OCI-LY7 (cell line): ENCODE measurements around the gene CTCF.

Experiments used
- CTCF ChIP-seq: fragments of 200-600 bp; sonication (generic); conservative IDR thresholded peaks from 2 replicates; pipeline ENCODE4 v1.5.1; 2014; ENCODE audit warnings: mild to moderate bottlenecking, antibody characterized with exemption, low read length, moderate library complexity, mixed read lengths
- EZH2phosphoT487 ChIP-seq: fragments of 200-600 bp; sonication (generic); IDR thresholded peaks from 2 replicates; pipeline ENCODE4 v1.6.1; 2018; ENCODE audit warnings: low read depth, borderline replicate concordance, mild to moderate bottlenecking, mixed run types, antibody characterized with exemption, low read length, moderate library complexity, mixed read lengths

DNA sequence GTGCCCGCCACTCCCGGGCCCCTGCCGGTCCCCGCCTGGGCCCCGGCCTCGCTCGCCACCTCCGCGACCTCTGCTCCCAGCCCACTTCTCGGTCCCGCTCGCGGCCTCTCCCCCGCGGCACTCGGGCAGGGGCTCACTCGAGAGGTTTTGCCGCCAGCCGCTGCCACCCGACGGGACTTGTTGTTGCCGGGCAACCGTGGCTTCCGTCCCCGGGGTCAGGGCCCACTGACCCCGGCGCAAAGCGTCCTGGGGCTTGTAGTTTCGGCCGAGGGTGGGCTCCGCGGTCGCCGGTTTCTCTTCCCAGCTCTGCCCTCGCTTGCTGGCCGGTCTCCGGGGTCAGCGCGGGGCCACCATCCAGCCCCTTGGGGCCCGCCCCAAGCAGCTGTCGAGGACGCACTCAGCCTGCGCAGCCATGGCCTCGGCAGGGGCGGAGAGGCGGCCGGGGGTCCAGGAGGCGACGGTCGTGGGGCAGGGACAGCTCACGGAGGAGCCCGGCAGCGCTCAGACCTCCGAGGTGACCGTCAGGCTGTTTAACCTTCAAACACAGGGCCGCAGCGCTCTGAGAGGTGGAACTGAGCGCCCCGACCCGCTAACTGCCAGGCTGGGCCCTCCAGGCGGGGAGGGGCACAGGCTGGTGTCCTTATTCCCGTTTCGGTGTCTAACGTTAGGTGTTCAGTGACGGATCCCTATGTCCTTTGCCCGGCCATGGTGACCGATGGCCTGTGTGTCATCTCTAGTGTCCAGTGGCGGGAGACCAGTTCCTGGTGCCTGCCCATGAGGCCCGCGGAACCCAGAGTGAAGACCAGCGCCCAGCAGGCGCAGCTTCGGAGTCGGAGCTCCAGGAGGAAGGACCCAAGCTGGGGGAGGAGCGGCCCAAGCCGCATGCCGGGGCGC, 104.5 kb downstream of the CTCF start, which contains the start of the genes C16orf86 and ENKD1:
- TF ChIP-seq CTCF: no peak
- no peak for TF ChIP-seq EZH2phosphoT487
